ENCODE results near the gene NFASC.

Gene NFASC

DNA sequence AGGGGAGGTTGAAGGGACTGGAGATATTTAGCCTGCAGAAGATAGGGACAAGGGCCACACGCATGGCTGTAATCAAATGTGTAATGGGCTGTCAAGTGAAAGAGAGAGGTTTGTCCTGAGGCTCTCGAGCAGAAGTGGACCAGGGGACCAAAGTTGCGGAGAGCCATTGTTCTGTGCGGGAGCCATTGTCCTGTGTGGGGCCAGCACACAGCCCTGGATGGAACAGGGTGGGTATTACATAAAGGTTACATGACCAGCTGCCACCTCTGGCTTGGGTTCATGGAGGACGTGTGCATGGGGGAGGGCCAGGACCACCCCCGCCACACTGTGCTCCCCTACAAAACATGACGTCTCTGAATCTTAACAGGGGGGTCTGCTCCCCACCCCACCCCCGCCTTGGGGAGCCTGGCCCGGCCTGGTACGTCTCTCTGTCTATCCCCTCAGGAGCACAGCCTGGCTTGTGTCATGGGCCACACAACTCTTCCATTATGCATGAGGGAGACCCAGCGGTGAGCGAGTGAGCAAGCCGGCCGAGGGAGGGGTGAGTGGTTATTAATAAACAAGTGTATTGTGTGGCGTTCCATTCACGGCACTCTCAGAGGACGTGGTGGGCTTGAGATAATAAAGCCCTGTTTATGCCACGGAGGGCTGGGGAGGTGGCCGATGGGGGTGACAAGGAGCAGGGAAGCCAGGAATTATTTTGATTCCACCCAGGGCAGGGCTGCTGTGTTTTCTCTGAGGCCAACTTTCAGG is at the start of gene NFASC:
Gene NFASC, plus strand, starts transcription at position 703 of the 753 bp plus-strand sequence. CDS start 73,454 bp downstream, outside the sequence.
- H3K9me3 ChIP-seq (ENCODE audit: control insufficient read depth, insufficient read depth, low read length): no peaks in the 10 kb centered on the region
- H3K36me3 ChIP-seq (ENCODE audit: control insufficient read depth, insufficient read depth, low read length): no peaks in the 10 kb centered on the region
- peaks cover 3% of the 10 kb centered on the region for H3K4me1 ChIP-seq (ENCODE audit: control insufficient read depth, insufficient read depth, low read length)
- H3K27me3 ChIP-seq (ENCODE audit: control insufficient read depth, insufficient read depth, low read length): no peaks in the 10 kb centered on the region
- no peak within 1 kb of the TSS for H3K4me3 ChIP-seq (ENCODE audit: low read depth, low read length)
- no peak within 1 kb of the TSS for H3K9ac ChIP-seq (ENCODE audit: low read depth, low read length)

DNA sequence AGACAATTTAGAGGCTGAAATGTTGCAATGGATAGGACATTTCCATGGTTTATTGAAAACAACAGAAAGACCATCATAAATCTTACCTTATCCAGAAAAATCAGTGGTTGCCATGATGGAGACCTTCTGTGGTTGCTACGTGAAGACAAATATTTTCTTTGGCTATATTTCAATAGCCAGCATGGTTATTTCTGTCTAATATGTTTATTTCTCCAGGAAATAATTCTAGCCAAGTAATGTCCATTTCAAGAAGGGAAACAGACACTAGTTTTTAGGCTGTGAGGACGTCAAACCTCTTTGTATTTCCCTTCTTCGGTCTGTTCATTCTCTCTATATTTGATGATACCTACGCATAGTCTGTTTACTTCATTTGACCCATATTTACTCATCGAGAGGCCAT is 49.2 kb upstream of the NFASC start:
- Histone ChIP-seq H3K27me3 (ENCODE audit: control insufficient read depth, insufficient read depth, low read length) (peaks cover 4% of the 10 kb centered on the region), H3K36me3 (ENCODE audit: control insufficient read depth, insufficient read depth, low read length) (no peaks in the 10 kb centered on the region), H3K4me1 (ENCODE audit: control insufficient read depth, insufficient read depth, low read length) (no peaks in the 10 kb centered on the region), H3K4me3 (ENCODE audit: low read depth, low read length) (no peak overlapping the region), H3K9me3 (ENCODE audit: control insufficient read depth, insufficient read depth, low read length) (no peaks in the 10 kb centered on the region), H3K9ac (ENCODE audit: low read depth, low read length) (no peak overlapping the region)

DNA sequence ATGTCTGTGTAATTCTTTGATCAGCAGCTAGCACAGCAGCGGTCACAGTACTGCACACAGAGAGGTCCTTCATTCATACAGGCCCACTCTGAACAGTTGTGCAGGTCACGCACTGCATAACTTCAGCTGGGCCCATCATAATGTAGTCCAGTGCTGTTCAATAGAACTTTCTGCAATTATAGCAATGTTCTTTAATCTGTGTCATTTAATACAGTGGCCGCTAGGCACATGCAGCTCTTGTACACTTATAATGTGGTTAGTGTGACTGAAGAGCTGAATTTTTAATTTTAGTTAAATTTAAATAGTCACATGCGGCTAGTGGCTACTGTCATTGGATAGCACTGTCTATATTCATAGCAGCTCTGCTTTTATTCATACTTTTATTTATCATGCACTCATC is 48.7 kb upstream of the NFASC start:
- H3K9ac ChIP-seq (ENCODE audit: low read depth, low read length): no peak overlapping the region
- no peak overlapping the region for H3K4me3 ChIP-seq (ENCODE audit: low read depth, low read length)
- no peaks in the 10 kb centered on the region for H3K4me1 ChIP-seq (ENCODE audit: control insufficient read depth, insufficient read depth, low read length)
- no peaks in the 10 kb centered on the region for H3K36me3 ChIP-seq (ENCODE audit: control insufficient read depth, insufficient read depth, low read length)
- no peaks in the 10 kb centered on the region for H3K9me3 ChIP-seq (ENCODE audit: control insufficient read depth, insufficient read depth, low read length)
- H3K27me3 ChIP-seq (ENCODE audit: control insufficient read depth, insufficient read depth, low read length): peaks cover 4% of the 10 kb centered on the region

DNA sequence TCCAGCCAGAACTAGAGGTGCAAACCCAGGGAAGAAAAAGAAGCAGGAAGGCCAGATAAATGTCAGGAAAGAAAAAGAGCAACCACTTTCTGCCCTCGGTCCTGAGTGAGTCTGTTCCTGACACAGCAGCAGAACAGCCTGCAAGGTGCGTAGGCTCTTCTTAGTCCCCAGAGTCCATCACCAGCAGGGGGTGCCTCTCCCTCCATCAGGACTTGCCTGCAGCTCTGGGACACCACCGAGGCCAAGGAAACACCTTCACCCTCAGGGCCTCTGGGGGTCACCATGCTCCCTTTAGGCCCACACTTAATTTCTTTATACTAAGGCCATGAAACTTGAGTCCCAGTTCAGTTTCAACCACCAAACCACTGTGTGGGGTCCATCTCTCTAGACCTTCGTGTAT is 43.7 kb upstream of the NFASC start:
- H3K4me3 ChIP-seq (ENCODE audit: low read depth, low read length): no peak overlapping the region
- H3K27me3 ChIP-seq (ENCODE audit: control insufficient read depth, insufficient read depth, low read length): peaks cover 29% of the 10 kb centered on the region
- no peaks in the 10 kb centered on the region for H3K9me3 ChIP-seq (ENCODE audit: control insufficient read depth, insufficient read depth, low read length)
- peaks cover 12% of the 10 kb centered on the region for H3K4me1 ChIP-seq (ENCODE audit: control insufficient read depth, insufficient read depth, low read length)
- no peaks in the 10 kb centered on the region for H3K36me3 ChIP-seq (ENCODE audit: control insufficient read depth, insufficient read depth, low read length)
- no peak overlapping the region for H3K9ac ChIP-seq (ENCODE audit: low read depth, low read length)

DNA sequence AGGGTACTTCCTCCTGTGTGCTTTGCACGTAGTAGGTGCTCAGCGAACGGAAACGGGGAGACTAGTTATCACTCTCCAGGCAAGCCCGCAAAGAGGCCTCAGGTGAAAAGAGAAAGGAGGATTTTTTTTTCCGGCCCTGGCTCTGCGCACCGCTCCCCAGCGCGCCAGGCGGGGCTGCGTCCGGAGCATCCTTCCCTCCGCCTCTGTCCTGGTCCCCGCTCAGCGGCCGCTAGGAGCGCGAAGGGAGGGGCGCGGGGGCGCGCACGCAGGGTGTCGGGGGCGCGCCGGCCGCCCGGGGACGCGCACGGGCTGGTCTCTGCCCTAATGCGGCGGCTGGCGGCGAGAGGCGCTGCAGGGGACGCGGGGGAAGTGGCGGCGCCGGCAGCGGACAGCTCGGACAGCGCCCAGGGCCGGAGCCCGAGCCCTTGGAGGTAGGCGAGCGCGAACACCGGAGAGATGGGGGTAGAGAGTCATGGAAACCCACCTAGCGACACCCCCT is 42.3 kb upstream of the NFASC start:
- Histone ChIP-seq H3K9me3 (ENCODE audit: control insufficient read depth, insufficient read depth, low read length) (no peaks in the 10 kb centered on the region), H3K4me1 (ENCODE audit: control insufficient read depth, insufficient read depth, low read length) (peaks cover 12% of the 10 kb centered on the region), H3K36me3 (ENCODE audit: control insufficient read depth, insufficient read depth, low read length) (no peaks in the 10 kb centered on the region), H3K9ac (ENCODE audit: low read depth, low read length) (no peak overlapping the region), H3K4me3 (ENCODE audit: low read depth, low read length) (peak overlapping the region; percentile 75), H3K27me3 (ENCODE audit: control insufficient read depth, insufficient read depth, low read length) (peaks cover 29% of the 10 kb centered on the region)

DNA sequence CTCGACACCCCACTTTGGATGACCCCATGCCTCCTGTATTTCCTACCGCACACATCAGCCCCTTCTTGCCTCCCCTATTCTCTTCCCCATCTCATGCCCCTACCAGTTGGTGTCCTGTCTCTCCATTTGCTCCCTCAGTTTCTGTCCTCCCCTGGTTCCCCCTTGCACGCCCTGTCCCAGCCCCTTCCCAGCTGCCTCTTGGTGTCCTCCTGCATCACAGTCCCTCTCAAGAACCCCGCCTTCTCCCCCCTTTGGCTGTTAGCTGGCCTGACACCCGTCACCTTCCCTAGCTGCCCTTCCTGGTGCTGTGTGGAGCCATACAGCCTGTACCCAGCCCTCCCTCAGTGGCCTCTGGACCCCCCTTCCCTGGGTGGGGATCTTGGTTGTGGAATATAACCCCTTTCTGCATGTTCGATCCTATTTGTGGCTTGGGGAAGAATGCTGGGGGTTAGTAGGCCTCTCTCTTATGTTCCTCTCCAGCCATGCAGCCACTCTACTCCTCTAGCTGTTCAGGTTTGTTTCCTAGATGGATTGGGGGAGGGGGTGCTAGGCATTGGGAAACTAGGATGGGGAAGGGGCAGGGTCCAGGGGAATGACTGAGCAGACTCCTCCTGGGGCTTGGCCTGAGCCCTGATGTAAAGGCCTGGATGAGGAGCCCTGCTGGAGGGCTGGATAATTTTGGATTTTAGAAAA is 41.4 kb upstream of the NFASC start:
- H3K27me3 ChIP-seq (ENCODE audit: control insufficient read depth, insufficient read depth, low read length): peaks cover 28% of the 10 kb centered on the region
- H3K4me3 ChIP-seq (ENCODE audit: low read depth, low read length): peak overlapping the region; percentile 75

DNA sequence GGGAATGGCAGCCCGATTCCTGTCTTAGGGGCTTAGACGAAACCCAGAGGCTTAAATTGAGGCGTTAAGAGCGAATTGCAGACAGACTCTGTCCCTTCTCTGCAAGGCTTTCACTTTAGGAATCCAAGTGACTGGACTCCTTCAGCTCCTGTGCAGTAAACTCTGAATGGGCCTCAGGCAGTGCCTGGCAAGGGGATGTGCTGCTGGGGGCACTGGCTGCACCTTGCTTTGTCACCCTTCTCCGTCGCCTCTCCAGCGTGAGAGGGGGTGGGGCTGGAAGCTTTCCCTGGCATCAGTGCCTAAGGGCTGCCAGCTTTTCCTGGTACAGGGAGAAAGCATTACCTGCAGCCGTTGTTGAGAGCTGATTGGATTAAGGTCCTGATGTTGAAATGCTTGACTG is 39.9 kb upstream of the NFASC start:
- Histone ChIP-seq H3K4me3 (ENCODE audit: low read depth, low read length) (no peak overlapping the region), H3K9ac (ENCODE audit: low read depth, low read length) (peak overlapping the region; percentile 13), H3K9me3 (ENCODE audit: control insufficient read depth, insufficient read depth, low read length) (no peaks in the 10 kb centered on the region), H3K4me1 (ENCODE audit: control insufficient read depth, insufficient read depth, low read length) (peaks cover 19% of the 10 kb centered on the region), H3K27me3 (ENCODE audit: control insufficient read depth, insufficient read depth, low read length) (peaks cover 24% of the 10 kb centered on the region), H3K36me3 (ENCODE audit: control insufficient read depth, insufficient read depth, low read length) (no peaks in the 10 kb centered on the region)

More for the DNA sequence above, 41.4 kb upstream of the NFASC start:
- Histone ChIP-seq H3K9ac (ENCODE audit: low read depth, low read length) (peak overlapping the region; percentile 9), H3K36me3 (ENCODE audit: control insufficient read depth, insufficient read depth, low read length) (no peaks in the 10 kb centered on the region), H3K9me3 (ENCODE audit: control insufficient read depth, insufficient read depth, low read length) (no peaks in the 10 kb centered on the region), H3K4me1 (ENCODE audit: control insufficient read depth, insufficient read depth, low read length) (peaks cover 19% of the 10 kb centered on the region)

DNA sequence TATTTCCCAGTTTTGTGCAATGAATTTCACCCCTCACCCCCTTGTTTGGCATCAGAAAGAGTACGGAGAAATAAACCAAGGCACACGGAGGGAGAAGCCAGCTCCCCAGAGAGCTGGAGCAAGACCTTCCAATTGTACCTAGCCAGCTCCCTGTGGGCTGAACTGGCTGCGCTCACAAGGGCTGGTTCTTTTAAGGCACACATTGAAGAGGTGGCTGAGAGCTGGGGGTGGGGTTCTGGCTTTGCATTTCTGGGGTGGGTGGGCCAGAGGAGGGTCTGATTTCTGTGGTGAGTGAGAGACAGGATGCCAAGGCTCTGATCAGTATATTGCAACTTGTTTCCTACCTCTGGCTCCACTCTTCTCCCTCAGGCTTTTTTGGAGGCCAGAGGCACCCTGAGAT is 39.5 kb upstream of the NFASC start:
- Histone ChIP-seq H3K9ac (ENCODE audit: low read depth, low read length) (peak overlapping the region; percentile 13), H3K36me3 (ENCODE audit: control insufficient read depth, insufficient read depth, low read length) (no peaks in the 10 kb centered on the region), H3K4me3 (ENCODE audit: low read depth, low read length) (no peak overlapping the region), H3K9me3 (ENCODE audit: control insufficient read depth, insufficient read depth, low read length) (no peaks in the 10 kb centered on the region), H3K4me1 (ENCODE audit: control insufficient read depth, insufficient read depth, low read length) (peaks cover 19% of the 10 kb centered on the region), H3K27me3 (ENCODE audit: control insufficient read depth, insufficient read depth, low read length) (peaks cover 24% of the 10 kb centered on the region)

DNA sequence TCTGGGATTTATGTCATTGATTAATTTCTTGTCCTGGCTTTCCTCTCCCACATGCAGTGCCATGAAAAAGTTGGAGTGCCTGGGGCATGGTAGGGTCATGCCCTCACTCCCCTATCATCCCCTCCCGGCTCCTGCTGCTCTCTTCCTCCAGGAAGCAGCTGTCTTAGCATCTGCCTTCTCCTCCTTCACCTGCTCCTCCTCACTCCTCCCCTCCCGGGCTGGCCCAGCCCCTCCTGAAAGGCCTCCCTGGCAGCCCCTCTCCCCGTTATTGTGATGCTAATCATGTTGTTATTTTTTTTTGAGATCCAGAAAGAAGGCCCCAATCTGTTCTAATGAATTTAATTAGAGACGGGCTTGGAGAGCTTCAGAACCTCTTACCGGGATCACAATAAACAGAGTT is 36.3 kb upstream of the NFASC start:
- no peaks in the 10 kb centered on the region for H3K9me3 ChIP-seq (ENCODE audit: control insufficient read depth, insufficient read depth, low read length)
- H3K9ac ChIP-seq (ENCODE audit: low read depth, low read length): no peak overlapping the region
- peaks cover 13% of the 10 kb centered on the region for H3K27me3 ChIP-seq (ENCODE audit: control insufficient read depth, insufficient read depth, low read length)
- no peak overlapping the region for H3K4me3 ChIP-seq (ENCODE audit: low read depth, low read length)
- peaks cover 17% of the 10 kb centered on the region for H3K4me1 ChIP-seq (ENCODE audit: control insufficient read depth, insufficient read depth, low read length)
- H3K36me3 ChIP-seq (ENCODE audit: control insufficient read depth, insufficient read depth, low read length): no peaks in the 10 kb centered on the region

DNA sequence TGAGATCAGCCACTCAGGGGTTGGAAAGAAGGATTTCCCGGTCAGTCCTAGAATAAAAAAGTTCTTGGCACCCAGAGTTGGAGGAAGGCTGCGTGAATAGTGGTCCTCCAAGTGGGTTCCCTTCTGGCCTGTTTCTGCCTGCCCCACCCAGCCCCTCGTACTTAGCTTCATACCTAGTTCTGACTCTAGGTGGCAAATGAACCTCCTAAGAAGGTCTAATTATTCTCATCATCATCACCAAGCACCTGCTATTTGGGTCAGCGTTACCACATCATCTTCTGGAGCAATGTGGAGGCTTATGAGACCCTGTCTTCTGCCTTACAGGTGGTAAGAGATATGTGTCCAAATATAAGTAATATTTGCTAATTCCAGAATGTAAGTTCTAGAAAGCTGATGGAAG is 35.9 kb upstream of the NFASC start:
- peaks cover 14% of the 10 kb centered on the region for H3K4me1 ChIP-seq (ENCODE audit: control insufficient read depth, insufficient read depth, low read length)
- no peak overlapping the region for H3K4me3 ChIP-seq (ENCODE audit: low read depth, low read length)
- no peaks in the 10 kb centered on the region for H3K9me3 ChIP-seq (ENCODE audit: control insufficient read depth, insufficient read depth, low read length)
- H3K36me3 ChIP-seq (ENCODE audit: control insufficient read depth, insufficient read depth, low read length): no peaks in the 10 kb centered on the region
- H3K9ac ChIP-seq (ENCODE audit: low read depth, low read length): no peak overlapping the region
- H3K27me3 ChIP-seq (ENCODE audit: control insufficient read depth, insufficient read depth, low read length): peaks cover 13% of the 10 kb centered on the region

DNA sequence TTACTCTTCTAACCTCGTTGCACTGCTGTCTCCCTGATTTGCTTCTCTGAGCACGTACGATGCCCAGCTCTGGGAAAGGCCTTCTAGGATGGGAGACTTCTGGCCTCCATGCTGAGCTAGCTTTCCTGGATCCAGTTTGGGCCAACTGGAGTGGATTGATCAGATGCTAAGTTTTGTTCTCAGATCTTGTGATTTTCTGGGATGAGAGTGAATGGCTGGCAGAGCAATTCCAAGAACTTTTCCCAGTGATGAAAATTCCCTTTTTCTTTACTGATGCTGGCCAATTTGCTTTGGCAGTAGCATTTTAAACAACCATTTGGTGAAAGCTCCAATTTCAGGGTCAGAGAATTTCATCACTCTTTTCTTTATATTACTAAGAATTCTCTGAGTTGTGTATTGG is 34.9 kb upstream of the NFASC start:
- Histone ChIP-seq H3K9ac (ENCODE audit: low read depth, low read length) (no peak overlapping the region), H3K27me3 (ENCODE audit: control insufficient read depth, insufficient read depth, low read length) (peaks cover 6% of the 10 kb centered on the region), H3K4me3 (ENCODE audit: low read depth, low read length) (no peak overlapping the region), H3K36me3 (ENCODE audit: control insufficient read depth, insufficient read depth, low read length) (no peaks in the 10 kb centered on the region), H3K4me1 (ENCODE audit: control insufficient read depth, insufficient read depth, low read length) (peaks cover 13% of the 10 kb centered on the region), H3K9me3 (ENCODE audit: control insufficient read depth, insufficient read depth, low read length) (no peaks in the 10 kb centered on the region)

DNA sequence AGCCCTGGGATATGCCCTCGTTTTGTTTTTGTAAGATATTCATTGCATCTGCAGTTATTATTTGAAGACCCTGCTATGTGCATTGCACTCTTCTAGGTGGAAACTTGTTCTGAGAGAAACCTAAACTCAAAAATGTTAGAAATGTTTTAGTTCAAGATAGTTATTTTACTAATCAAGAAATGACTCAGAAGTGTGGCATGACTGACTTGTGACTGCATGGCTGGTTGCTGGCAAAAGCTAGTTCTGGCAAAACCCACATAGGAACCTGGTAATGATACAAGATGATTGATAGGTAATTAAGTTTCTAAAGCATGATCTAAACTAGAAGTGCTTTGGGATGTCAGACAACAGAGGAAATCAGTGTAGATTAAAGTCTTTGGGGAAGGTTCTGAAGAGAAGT is 33.8 kb upstream of the NFASC start:
- no peak overlapping the region for H3K4me3 ChIP-seq (ENCODE audit: low read depth, low read length)
- H3K36me3 ChIP-seq (ENCODE audit: control insufficient read depth, insufficient read depth, low read length): no peaks in the 10 kb centered on the region
- H3K9me3 ChIP-seq (ENCODE audit: control insufficient read depth, insufficient read depth, low read length): no peaks in the 10 kb centered on the region
- H3K4me1 ChIP-seq (ENCODE audit: control insufficient read depth, insufficient read depth, low read length): peaks cover 7% of the 10 kb centered on the region
- peaks cover 1% of the 10 kb centered on the region for H3K27me3 ChIP-seq (ENCODE audit: control insufficient read depth, insufficient read depth, low read length)
- no peak overlapping the region for H3K9ac ChIP-seq (ENCODE audit: low read depth, low read length)

Data from iPS-15b (cell line).